NB4 (cell line): ENCODE measurements around the gene ITPR2.

ENCODE experiments used
- MYC ChIP-seq: IDR thresholded peaks from 2 replicates; pipeline ENCODE4 v1.6.1; 2011; ENCODE audit warnings: low read depth, low read length
- POLR2A ChIP-seq: IDR thresholded peaks from 2 replicates; pipeline ENCODE4 v1.6.1; 2011; ENCODE audit warnings: mild to moderate bottlenecking; ENCODE audit not compliant: insufficient read length; ENCODE audit errors: extremely low read depth
- TF ChIP-seq, protein P1 (sequence below): IDR thresholded peaks from one replicate; pipeline ENCODE4 v1.5.1; 2012; ENCODE audit warnings: low read depth, low read length

DNA sequence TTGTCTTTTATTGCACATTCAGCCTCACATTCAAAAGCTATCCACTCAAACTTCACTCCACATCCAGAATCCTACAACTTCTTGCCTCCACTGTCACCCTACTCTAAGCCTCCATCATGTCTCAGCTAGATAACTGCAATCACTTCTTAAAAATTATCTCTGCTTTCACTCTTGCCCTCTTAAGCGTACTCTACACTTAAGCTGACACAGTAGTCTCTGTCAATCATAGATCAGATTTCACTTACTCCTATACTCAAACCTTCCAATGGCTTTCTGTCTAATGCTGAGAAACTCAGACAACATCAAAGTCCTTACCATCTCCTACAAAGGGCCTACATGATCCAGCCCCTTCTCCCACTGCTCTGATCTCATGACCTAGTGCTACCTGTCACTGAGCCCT lies 304.1 kb downstream of the ITPR2 start:
- TF ChIP-seq MYC (no peak), POLR2A (no peak)
- TF ChIP-seq, protein P1, sequence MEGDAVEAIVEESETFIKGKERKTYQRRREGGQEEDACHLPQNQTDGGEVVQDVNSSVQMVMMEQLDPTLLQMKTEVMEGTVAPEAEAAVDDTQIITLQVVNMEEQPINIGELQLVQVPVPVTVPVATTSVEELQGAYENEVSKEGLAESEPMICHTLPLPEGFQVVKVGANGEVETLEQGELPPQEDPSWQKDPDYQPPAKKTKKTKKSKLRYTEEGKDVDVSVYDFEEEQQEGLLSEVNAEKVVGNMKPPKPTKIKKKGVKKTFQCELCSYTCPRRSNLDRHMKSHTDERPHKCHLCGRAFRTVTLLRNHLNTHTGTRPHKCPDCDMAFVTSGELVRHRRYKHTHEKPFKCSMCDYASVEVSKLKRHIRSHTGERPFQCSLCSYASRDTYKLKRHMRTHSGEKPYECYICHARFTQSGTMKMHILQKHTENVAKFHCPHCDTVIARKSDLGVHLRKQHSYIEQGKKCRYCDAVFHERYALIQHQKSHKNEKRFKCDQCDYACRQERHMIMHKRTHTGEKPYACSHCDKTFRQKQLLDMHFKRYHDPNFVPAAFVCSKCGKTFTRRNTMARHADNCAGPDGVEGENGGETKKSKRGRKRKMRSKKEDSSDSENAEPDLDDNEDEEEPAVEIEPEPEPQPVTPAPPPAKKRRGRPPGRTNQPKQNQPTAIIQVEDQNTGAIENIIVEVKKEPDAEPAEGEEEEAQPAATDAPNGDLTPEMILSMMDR, result no peak
